Rectal smooth muscle tissue (tissue), 1 donor: ENCODE measurements around the gene POC5.

Experiments used
- H3K27ac ChIP-seq: one replicate; pipeline ENCODE4 v1.7.0; 2013; ENCODE audit warnings: low read depth, low read length, inconsistent platforms
- H3K27me3 ChIP-seq: one replicate; pipeline ENCODE4 v1.7.0; 2013; ENCODE audit warnings: low read length; ENCODE audit not compliant: control insufficient read depth, insufficient read depth
- H3K36me3 ChIP-seq: one replicate; pipeline ENCODE4 v1.7.0; 2013; ENCODE audit warnings: low read length; ENCODE audit not compliant: control insufficient read depth, insufficient read depth
- H3K4me1 ChIP-seq: one replicate; pipeline ENCODE4 v1.7.0; 2013; ENCODE audit warnings: low read length; ENCODE audit not compliant: control insufficient read depth, insufficient read depth
- H3K4me3 ChIP-seq: one replicate; pipeline ENCODE4 v1.7.0; 2013; ENCODE audit warnings: low read length
- H3K9ac ChIP-seq: one replicate; pipeline ENCODE4 v1.7.0; 2013; ENCODE audit warnings: low read length

POC5 gene

GRCh38 chr5:75667586-75667985, 49.7 kb downstream of the POC5 start:
- Histone ChIP-seq H3K27ac (no peak overlapping the region), H3K4me3 (no peak overlapping the region), H3K9ac (no peak overlapping the region), H3K36me3 (no peaks in the 10 kb centered on the region), H3K27me3 (no peaks in the 10 kb centered on the region), H3K4me1 (no peaks in the 10 kb centered on the region)

GRCh38 chr5:75666801-75667200, 50.4 kb downstream of the POC5 start:
- Histone ChIP-seq H3K36me3 (no peaks in the 10 kb centered on the region), H3K4me1 (no peaks in the 10 kb centered on the region), H3K27ac (no peak overlapping the region), H3K4me3 (no peak overlapping the region), H3K9ac (no peak overlapping the region), H3K27me3 (no peaks in the 10 kb centered on the region)

- Histone ChIP-seq H3K36me3 (no peaks in the 10 kb centered on the region), H3K27me3 (no peaks in the 10 kb centered on the region), H3K4me3 (no peak overlapping the region), H3K9ac (no peak overlapping the region), H3K27ac (no peak overlapping the region), H3K4me1 (no peaks in the 10 kb centered on the region)
Measured at GRCh38 chr5:75664979-75665378, 52.3 kb downstream of the POC5 start.

- Histone ChIP-seq H3K4me3 (no peak overlapping the region), H3K36me3 (no peaks in the 10 kb centered on the region), H3K27me3 (no peaks in the 10 kb centered on the region), H3K4me1 (no peaks in the 10 kb centered on the region), H3K27ac (no peak overlapping the region), H3K9ac (no peak overlapping the region)
Measured at GRCh38 chr5:75663579-75664284, 53.5 kb downstream of the POC5 start.

- Histone ChIP-seq H3K27me3 (no peaks in the 10 kb centered on the region), H3K4me1 (no peaks in the 10 kb centered on the region), H3K36me3 (no peaks in the 10 kb centered on the region), H3K4me3 (no peak overlapping the region), H3K9ac (no peak overlapping the region), H3K27ac (no peak overlapping the region)
Measured at GRCh38 chr5:75662061-75662460, 55.2 kb downstream of the POC5 start.

- Histone ChIP-seq H3K27ac (no peak overlapping the region), H3K9ac (no peak overlapping the region), H3K27me3 (no peaks in the 10 kb centered on the region), H3K36me3 (no peaks in the 10 kb centered on the region), H3K4me1 (no peaks in the 10 kb centered on the region), H3K4me3 (no peak overlapping the region)
Measured at GRCh38 chr5:75660678-75661465, 56.4 kb downstream of the POC5 start.

GRCh38 chr5:75659791-75660450, 57.3 kb downstream of the POC5 start:
- Histone ChIP-seq H3K27ac (no peak overlapping the region), H3K4me3 (no peak overlapping the region), H3K27me3 (no peaks in the 10 kb centered on the region)

GRCh38 chr5:75656311-75657003, 60.8 kb downstream of the POC5 start:
- H3K4me3 ChIP-seq: peak overlapping the region; percentile 58
- no peak overlapping the region for H3K27ac ChIP-seq

More at GRCh38 chr5:75659791-75660450, 57.3 kb downstream of the POC5 start:
- Histone ChIP-seq H3K4me1 (no peaks in the 10 kb centered on the region), H3K36me3 (no peaks in the 10 kb centered on the region), H3K9ac (no peak overlapping the region)

GRCh38 chr5:75654693-75655295, 62.4 kb downstream of the POC5 start:
- no peak overlapping the region for H3K27ac ChIP-seq
- H3K4me3 ChIP-seq: no peak overlapping the region

More at GRCh38 chr5:75656311-75657003, 60.8 kb downstream of the POC5 start:
- Histone ChIP-seq H3K4me1 (no peaks in the 10 kb centered on the region), H3K9ac (no peak overlapping the region), H3K36me3 (no peaks in the 10 kb centered on the region), H3K27me3 (no peaks in the 10 kb centered on the region)

GRCh38 chr5:75653521-75653920, 63.7 kb downstream of the POC5 start:
- Histone ChIP-seq H3K27me3 (no peaks in the 10 kb centered on the region), H3K4me3 (no peak overlapping the region), H3K36me3 (no peaks in the 10 kb centered on the region), H3K9ac (no peak overlapping the region), H3K27ac (no peak overlapping the region), H3K4me1 (no peaks in the 10 kb centered on the region)

More at GRCh38 chr5:75654693-75655295, 62.4 kb downstream of the POC5 start:
- no peaks in the 10 kb centered on the region for H3K36me3 ChIP-seq
- H3K27me3 ChIP-seq: no peaks in the 10 kb centered on the region
- no peaks in the 10 kb centered on the region for H3K4me1 ChIP-seq
- H3K9ac ChIP-seq: no peak overlapping the region

- no peaks in the 10 kb centered on the region for H3K36me3 ChIP-seq
- H3K4me3 ChIP-seq: no peak overlapping the region
- no peak overlapping the region for H3K27ac ChIP-seq
- H3K27me3 ChIP-seq: no peaks in the 10 kb centered on the region
- H3K9ac ChIP-seq: no peak overlapping the region
- no peaks in the 10 kb centered on the region for H3K4me1 ChIP-seq
Measured at GRCh38 chr5:75651575-75652238, 65.5 kb downstream of the POC5 start.
